Measurements from ENCODE around the gene CATSPER2.
"Not testable (repeated sequence)": the region's sequence is repeated elsewhere in the genome, so short reads cannot be mapped to it uniquely, and the experiment has no call there.

- not testable (repeated sequence) for TF ChIP-seq POLR2A (IDR thresholded peaks at IDR 0.05)
- TF ChIP-seq, protein P1, sequence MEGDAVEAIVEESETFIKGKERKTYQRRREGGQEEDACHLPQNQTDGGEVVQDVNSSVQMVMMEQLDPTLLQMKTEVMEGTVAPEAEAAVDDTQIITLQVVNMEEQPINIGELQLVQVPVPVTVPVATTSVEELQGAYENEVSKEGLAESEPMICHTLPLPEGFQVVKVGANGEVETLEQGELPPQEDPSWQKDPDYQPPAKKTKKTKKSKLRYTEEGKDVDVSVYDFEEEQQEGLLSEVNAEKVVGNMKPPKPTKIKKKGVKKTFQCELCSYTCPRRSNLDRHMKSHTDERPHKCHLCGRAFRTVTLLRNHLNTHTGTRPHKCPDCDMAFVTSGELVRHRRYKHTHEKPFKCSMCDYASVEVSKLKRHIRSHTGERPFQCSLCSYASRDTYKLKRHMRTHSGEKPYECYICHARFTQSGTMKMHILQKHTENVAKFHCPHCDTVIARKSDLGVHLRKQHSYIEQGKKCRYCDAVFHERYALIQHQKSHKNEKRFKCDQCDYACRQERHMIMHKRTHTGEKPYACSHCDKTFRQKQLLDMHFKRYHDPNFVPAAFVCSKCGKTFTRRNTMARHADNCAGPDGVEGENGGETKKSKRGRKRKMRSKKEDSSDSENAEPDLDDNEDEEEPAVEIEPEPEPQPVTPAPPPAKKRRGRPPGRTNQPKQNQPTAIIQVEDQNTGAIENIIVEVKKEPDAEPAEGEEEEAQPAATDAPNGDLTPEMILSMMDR (IDR thresholded peaks at IDR 0.05): not testable (repeated sequence)
Observed at GRCh38 chr15:43618700-43619099, 29.9 kb downstream of the CATSPER2 start, which contains the start of gene STRC.

Data from transverse colon (tissue), 3 donors.